Measurements from ENCODE around the gene MBLAC1.
A peak's percentile ranks its signal among the peaks of the same experiment; 100 is the strongest.

MBLAC1 gene

GRCh38 chr7:100163871-100164270 is 37.1 kb downstream of the MBLAC1 start:
- DNase-seq (ENCODE audit: low spot score), result no peak

DNA sequence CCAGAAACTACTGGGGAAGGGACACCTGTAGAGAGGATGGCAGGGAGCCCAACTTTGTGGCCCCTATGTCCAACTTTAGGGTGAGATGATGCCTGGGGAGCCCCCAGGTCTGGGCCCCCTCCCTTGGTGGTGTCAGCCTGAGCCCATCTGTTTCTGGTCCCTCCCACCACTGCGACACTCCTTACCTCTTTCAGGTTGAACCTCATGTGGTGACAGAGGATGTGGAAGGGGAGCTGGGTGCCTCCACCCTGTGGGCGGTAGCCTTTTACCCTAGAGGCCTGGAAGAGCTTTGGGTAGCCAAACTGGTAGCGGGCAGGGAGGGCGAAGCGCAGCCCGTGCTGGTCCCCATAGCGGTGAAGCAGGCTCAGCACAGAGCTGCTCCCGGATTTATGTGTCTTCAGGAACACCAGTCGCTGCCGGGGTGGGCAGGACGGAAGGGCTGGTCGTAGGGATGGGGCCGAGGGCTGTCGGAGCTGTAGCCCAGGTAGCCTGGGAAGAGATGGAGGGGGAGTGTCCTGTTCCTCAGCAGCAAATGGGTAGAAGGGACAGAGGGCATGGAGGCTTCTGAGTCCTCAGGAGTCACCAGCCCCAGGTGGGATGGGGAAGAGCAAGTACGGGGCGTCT is 39.7 kb downstream of the MBLAC1 start:
- TF ChIP-seq CTCF (IDR thresholded peaks at IDR 0.05; ENCODE audit: borderline replicate concordance, control extremely low read depth, extremely low read depth, insufficient read depth, missing control alignments), result no peak
- peak; percentile 12 for DNase-seq (ENCODE audit: low spot score)
- in situ Hi-C loops (cut with MboI; ENCODE audit: low sequenced_read_pairs, unreplicated experiment), result no loop called here

More at GRCh38 chr7:100163871-100164270, 37.1 kb downstream of the MBLAC1 start:
- in situ Hi-C loops (cut with MboI; ENCODE audit: low sequenced_read_pairs, unreplicated experiment), result no loop called here
- TF ChIP-seq CTCF (IDR thresholded peaks at IDR 0.05; ENCODE audit: borderline replicate concordance, control extremely low read depth, extremely low read depth, insufficient read depth, missing control alignments), result no peak

GRCh38 chr7:100166970-100167911 is 40.5 kb downstream of the MBLAC1 start:
- peak; percentile 46 for DNase-seq (ENCODE audit: low spot score)
- TF ChIP-seq CTCF (IDR thresholded peaks at IDR 0.05; ENCODE audit: borderline replicate concordance, control extremely low read depth, extremely low read depth, insufficient read depth, missing control alignments), result no peak
- in situ Hi-C loops (cut with MboI; ENCODE audit: low sequenced_read_pairs, unreplicated experiment), result no loop called here

- DNase-seq (ENCODE audit: low spot score), result peak; percentile 43
- in situ Hi-C loops (cut with MboI; ENCODE audit: low sequenced_read_pairs, unreplicated experiment), result no loop called here
- TF ChIP-seq CTCF (IDR thresholded peaks at IDR 0.05; ENCODE audit: borderline replicate concordance, control extremely low read depth, extremely low read depth, insufficient read depth, missing control alignments), result no peak
Observed at GRCh38 chr7:100167912-100168323, 41.2 kb downstream of the MBLAC1 start.

DNA sequence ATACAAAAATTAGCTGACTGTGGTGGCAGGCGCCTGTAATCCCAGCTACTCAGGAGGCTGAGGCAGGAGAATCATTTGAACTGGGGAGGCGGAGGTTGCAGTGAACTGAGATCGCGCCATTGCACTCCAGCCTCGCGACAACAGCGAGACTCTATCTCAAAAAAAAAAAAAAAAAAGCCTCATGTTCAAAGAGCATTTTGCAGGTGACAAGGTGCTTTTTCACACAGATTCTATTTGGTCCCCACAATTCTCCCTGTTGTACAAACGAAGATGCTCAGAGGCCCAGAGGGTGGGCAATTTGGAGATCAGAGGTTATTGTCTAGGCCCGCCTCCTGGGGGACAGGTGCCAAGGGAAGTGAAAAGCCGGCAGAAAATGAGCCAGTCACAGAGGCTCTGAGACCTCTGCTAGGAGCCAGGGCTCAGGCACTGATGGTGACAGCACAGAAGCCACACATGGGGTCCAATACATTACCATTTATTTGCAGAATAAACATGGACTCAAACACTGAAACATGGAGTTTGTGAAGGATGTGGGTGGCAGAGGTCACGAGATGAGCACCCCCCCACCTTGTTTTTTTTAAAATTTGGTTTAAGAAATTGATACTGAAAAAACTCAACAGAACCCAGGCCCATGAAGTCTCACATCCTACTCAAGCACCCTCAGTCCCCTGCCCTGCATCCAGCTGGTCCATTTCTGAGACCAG is 42.5 kb downstream of the MBLAC1 start:
- no peak for TF ChIP-seq CTCF (IDR thresholded peaks at IDR 0.05; ENCODE audit: borderline replicate concordance, control extremely low read depth, extremely low read depth, insufficient read depth, missing control alignments)
- in situ Hi-C loops (cut with MboI; ENCODE audit: low sequenced_read_pairs, unreplicated experiment), result no loop called here
- DNase-seq (ENCODE audit: low spot score), result peak; percentile 33

Measured in GM13976 (cell line).